K562 (cell line): ENCODE data around the gene PRPSAP1. TPM values are rescaled to one million over a fixed set of nuclear protein-coding genes. Genes with fewer than 3 reads are reported as not detected.

Experiments
- ARID2 ChIP-seq: fragments of 450-650 bp; IDR thresholded peaks from 2 replicates; pipeline ENCODE4 v1.6.1; 2017; ENCODE audit warnings: antibody characterized with exemption, mild to moderate bottlenecking
- CLOCK ChIP-seq: fragments of 250-450 bp; sonication (Bioruptor Pico); IDR thresholded peaks from 2 replicates; pipeline ENCODE4 v1.4.0; 2020; ENCODE audit warnings: mild to moderate bottlenecking, moderate library complexity, borderline replicate concordance
- FOXA1 ChIP-seq: fragments of 450-650 bp; IDR thresholded peaks from 2 replicates; pipeline ENCODE4 v1.6.1; 2016; ENCODE audit warnings: mild to moderate bottlenecking, borderline replicate concordance
- GATAD2B ChIP-seq: fragments of 450-650 bp; IDR thresholded peaks from 2 replicates; pipeline ENCODE4 v1.6.1; 2017; ENCODE audit warnings: mild to moderate bottlenecking, borderline replicate concordance
- HOMEZ ChIP-seq: fragments of 250-450 bp; sonication (Bioruptor Pico); IDR thresholded peaks from 2 replicates; pipeline ENCODE4 v1.4.0; 2020; ENCODE audit warnings: mild to moderate bottlenecking, moderate library complexity
- MYBL2 ChIP-seq, 2 experiments: fragments of 450-650 bp in 1 of 2; sonication (generic) in 1 of 2; formaldehyde crosslinking in 1 of 2; IDR thresholded peaks; 2 replicates each; pipeline versions ENCODE4 v1.6.1 to v1.8.1; 2017 to 2022; ENCODE audit warnings: borderline replicate concordance in 1 of 2, inconsistent platforms in 1 of 2, low read depth in 1 of 2, mild to moderate bottlenecking in 1 of 2, missing genetic modification reagents in 1 of 2, moderate library complexity in 1 of 2
- NR4A1 ChIP-seq, 2 experiments: fragments of 250-450 bp in 1 of 2; fragments of 450-650 bp in 1 of 2; sonication (Bioruptor Pico) in 1 of 2; IDR thresholded peaks; 2 replicates each; pipeline versions ENCODE4 v1.4.0 to v1.6.1; 2016 to 2020; ENCODE audit warnings: mild to moderate bottlenecking in 2 of 2, missing compliant biosample characterization in 1 of 2, missing genetic modification characterization in 1 of 2, moderate library complexity in 1 of 2
- RBM22 ChIP-seq: fragments of 200-400 bp; formaldehyde crosslinking; IDR thresholded peaks from 2 replicates; pipeline ENCODE4 v1.6.1; 2018; ENCODE audit warnings: low read length, low read depth; ENCODE audit not compliant: poor library complexity, severe bottlenecking
- STAT5B ChIP-seq: fragments of 250-450 bp; sonication (Bioruptor Pico); IDR thresholded peaks from 2 replicates; pipeline ENCODE4 v1.8.0; 2021; ENCODE audit warnings: mild to moderate bottlenecking, inconsistent platforms
- TFAP4 ChIP-seq: sonication (generic); formaldehyde crosslinking; IDR thresholded peaks from 2 replicates; pipeline ENCODE4 v1.8.0; 2022; ENCODE audit warnings: missing genetic modification reagents, mild to moderate bottlenecking, moderate library complexity, borderline replicate concordance
- ZFP1 ChIP-seq: fragments of 450-650 bp; formaldehyde crosslinking; IDR thresholded peaks from 2 replicates; pipeline ENCODE4 v1.4.0; 2020; ENCODE audit warnings: mild to moderate bottlenecking, mixed read lengths
- ZNF696 ChIP-seq: fragments of 250-450 bp; sonication (Bioruptor Pico); conservative IDR thresholded peaks from 2 replicates; pipeline ENCODE4 v1.4.0; 2020; ENCODE audit warnings: mild to moderate bottlenecking, moderate library complexity
- ZNF717 ChIP-seq: fragments of 250-450 bp; sonication (Bioruptor Pico); IDR thresholded peaks from 2 replicates; pipeline ENCODE4 v1.5.0; 2021
- polyA plus RNA-seq, 8 experiments: library from polyadenylated mRNA; depleted of rRNA in 4 of 8; stranded (reverse) in 5 of 8; unstranded in 3 of 8; fragments of >200 nt; fragmentation: Nextera tagmentation in 2 of 8; fragmentation: Illumina TruSeq in 1 of 8; extraction: Ambion mirVana in 2 of 8; extraction: Trizol in 1 of 8; gene quantifications; 2 replicates each; pipeline versions ENCODE4 v1.2.1 to v1.2.3, GENCODE V29; 2011 to 2014; ENCODE audit warnings: inconsistent platforms in 1 of 8, missing spikeins in 1 of 8
- total RNA-seq, 7 experiments: library from RNA; depleted of rRNA in 6 of 7; stranded (reverse); fragments of >200 nt in 6 of 7; fragmentation: Illumina TruSeq in 2 of 7; extraction: Trizol in 2 of 7; gene quantifications; 2 replicates each; pipeline versions ENCODE4 v1.2.1 to v1.2.3, GENCODE V29; 2011 to 2021; ENCODE audit warnings: low replicate concordance in 1 of 7
- TF ChIP-seq, protein P1 (sequence below): fragments of 450-650 bp; IDR thresholded peaks from 2 replicates; pipeline ENCODE4 v1.6.1; 2016; ENCODE audit warnings: borderline replicate concordance
- TF ChIP-seq, protein P2 (sequence below): fragments of 200-800 bp; sonication (Bioruptor generic); IDR thresholded peaks from 2 replicates; pipeline ENCODE4 v1.6.1; 2017; ENCODE audit warnings: missing genetic modification characterization, missing compliant biosample characterization
- TF ChIP-seq, protein P3 (sequence below): fragments of 450-650 bp; formaldehyde crosslinking; IDR thresholded peaks from 2 replicates; pipeline ENCODE4 v1.4.0; 2020; ENCODE audit warnings: mild to moderate bottlenecking, moderate library complexity

The PRPSAP1 gene
- total and polyA plus RNA-seq, 9 of the 15 experiments (the other 6 are each of a cell fraction or from before 2014, with no cell fraction given) = 21.9 to 77.1 (median 40.8) TPM

DNA sequence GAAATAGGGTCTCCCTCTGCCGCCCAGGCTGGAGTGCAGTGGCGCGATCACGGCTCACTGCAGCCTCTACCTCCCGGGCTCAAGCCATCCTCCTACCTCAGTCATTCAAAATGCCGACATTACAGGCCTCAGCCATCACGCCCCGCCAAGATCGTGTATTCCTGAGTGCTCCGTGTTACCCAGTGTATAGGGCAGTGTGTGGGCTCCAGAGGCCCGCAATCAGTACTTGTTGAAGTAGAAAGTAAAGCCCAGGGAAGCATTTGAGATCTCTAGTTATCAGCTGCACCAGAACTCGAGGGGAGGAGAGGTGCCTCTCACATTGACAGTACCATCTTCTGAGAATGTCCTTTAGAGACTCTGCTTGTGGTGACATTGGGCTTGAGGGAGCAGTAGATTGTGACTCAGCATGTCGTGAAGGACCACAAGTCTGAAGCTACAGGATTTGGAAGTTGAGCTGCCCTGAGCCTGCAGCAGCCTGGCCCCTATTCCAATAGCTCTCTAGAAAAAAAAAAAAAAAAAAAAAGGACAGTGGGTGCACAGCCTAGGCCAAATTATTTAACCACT lies 1.1 kb upstream of the PRPSAP1 start (continued):
- TF ChIP-seq, protein P1, sequence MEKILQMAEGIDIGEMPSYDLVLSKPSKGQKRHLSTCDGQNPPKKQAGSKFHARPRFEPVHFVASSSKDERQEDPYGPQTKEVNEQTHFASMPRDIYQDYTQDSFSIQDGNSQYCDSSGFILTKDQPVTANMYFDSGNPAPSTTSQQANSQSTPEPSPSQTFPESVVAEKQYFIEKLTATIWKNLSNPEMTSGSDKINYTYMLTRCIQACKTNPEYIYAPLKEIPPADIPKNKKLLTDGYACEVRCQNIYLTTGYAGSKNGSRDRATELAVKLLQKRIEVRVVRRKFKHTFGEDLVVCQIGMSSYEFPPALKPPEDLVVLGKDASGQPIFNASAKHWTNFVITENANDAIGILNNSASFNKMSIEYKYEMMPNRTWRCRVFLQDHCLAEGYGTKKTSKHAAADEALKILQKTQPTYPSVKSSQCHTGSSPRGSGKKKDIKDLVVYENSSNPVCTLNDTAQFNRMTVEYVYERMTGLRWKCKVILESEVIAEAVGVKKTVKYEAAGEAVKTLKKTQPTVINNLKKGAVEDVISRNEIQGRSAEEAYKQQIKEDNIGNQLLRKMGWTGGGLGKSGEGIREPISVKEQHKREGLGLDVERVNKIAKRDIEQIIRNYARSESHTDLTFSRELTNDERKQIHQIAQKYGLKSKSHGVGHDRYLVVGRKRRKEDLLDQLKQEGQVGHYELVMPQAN = no peak
- no peak for TF ChIP-seq GATAD2B
- no peak for TF ChIP-seq ZFP1 (CRISPR knock-in tag)
- TF ChIP-seq ZNF696 (CRISPR knock-in tag) = no peak
- no peak for TF ChIP-seq ARID2
- TF ChIP-seq STAT5B (CRISPR knock-in tag) = no peak
- no peak for TF ChIP-seq RBM22
- TF ChIP-seq, protein P2, sequence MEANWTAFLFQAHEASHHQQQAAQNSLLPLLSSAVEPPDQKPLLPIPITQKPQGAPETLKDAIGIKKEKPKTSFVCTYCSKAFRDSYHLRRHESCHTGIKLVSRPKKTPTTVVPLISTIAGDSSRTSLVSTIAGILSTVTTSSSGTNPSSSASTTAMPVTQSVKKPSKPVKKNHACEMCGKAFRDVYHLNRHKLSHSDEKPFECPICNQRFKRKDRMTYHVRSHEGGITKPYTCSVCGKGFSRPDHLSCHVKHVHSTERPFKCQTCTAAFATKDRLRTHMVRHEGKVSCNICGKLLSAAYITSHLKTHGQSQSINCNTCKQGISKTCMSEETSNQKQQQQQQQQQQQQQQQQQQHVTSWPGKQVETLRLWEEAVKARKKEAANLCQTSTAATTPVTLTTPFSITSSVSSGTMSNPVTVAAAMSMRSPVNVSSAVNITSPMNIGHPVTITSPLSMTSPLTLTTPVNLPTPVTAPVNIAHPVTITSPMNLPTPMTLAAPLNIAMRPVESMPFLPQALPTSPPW (CRISPR knock-in tag) = no peak
- TF ChIP-seq FOXA1 = no peak
- no peak for TF ChIP-seq NR4A1 (CRISPR knock-in tag; IDR thresholded peaks at IDR 0.05)
- no peak for TF ChIP-seq NR4A1 (tag; IDR thresholded peaks at IDR 0.05)
- no peak for TF ChIP-seq HOMEZ (CRISPR knock-in tag)
- no peak for TF ChIP-seq CLOCK
- no peak for TF ChIP-seq MYBL2 (IDR thresholded peaks at IDR 0.05; ENCODE audit: low read depth)
- TF ChIP-seq MYBL2 (CRISPR knock-in tag; IDR thresholded peaks at IDR 0.05; ENCODE audit: borderline replicate concordance) = no peak
- TF ChIP-seq, protein P3, sequence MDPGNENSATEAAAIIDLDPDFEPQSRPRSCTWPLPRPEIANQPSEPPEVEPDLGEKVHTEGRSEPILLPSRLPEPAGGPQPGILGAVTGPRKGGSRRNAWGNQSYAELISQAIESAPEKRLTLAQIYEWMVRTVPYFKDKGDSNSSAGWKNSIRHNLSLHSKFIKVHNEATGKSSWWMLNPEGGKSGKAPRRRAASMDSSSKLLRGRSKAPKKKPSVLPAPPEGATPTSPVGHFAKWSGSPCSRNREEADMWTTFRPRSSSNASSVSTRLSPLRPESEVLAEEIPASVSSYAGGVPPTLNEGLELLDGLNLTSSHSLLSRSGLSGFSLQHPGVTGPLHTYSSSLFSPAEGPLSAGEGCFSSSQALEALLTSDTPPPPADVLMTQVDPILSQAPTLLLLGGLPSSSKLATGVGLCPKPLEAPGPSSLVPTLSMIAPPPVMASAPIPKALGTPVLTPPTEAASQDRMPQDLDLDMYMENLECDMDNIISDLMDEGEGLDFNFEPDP (CRISPR knock-in tag) = no peak
- TF ChIP-seq ZNF717 (CRISPR knock-in tag) = no peak
- no peak; the same call in 1 of the 2 replicates for TF ChIP-seq TFAP4 (CRISPR knock-in tag)
